OCI-LY3 (cell line): ENCODE results near the gene PLA2G15.

Experiments
- EZH2phosphoT487 ChIP-seq: fragments of 200-600 bp; shearing (Covaris generic); IDR thresholded peaks from 2 replicates; pipeline ENCODE4 v1.6.1; 2018; ENCODE audit warnings: antibody characterized with exemption, mixed run types, low read depth
- TF ChIP-seq, protein P1 (sequence below): fragments of 200-600, 300-600 bp; sonication (generic); IDR thresholded peaks from 2 replicates; pipeline ENCODE4 v1.5.1; 2014; ENCODE audit warnings: antibody characterized with exemption, low read length, low read depth

DNA sequence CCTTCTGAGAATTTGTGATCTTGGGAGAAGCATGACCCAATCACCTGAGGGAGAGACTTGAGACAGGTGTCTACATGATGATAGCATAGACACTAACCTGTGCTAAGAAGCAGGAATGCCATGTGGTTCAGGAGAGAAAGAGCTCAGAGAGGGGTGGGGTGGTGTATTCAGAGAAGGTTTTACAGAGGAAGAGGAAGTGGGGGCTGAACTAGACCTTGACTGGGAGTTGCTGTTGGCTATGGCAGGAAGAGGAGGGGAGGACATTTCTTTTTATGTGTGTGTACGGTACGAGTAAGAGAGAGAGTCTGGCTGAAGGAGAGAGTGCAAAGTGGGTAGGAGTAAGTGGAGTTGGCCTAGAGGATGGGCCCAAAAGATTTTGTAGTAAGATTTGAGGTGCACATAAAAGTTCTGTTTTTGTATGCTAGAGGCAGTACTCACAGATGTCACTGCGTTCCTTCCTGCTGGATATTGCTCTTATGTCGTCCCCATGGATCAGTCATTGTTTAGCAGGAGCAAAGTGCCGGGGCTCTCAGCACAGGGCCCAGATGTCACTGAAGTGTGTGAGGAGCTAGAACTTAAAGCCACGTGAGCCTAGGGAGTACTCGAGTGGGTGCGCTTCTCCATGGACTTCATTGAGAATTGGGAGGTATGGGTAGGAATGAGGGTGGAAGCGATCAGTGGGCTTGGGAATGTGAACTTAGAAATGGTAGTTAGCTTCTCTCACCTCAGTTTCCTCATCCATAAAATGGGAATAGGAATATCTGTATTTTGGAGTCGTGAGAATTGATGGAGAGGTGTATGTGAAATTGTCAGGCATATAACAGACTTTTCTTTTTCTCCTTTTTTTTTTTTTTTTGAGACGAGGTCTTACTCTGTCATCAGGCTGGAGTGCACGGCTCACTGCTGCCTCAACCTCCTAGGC, 41.2 kb downstream of the PLA2G15 start:
- TF ChIP-seq, protein P1, sequence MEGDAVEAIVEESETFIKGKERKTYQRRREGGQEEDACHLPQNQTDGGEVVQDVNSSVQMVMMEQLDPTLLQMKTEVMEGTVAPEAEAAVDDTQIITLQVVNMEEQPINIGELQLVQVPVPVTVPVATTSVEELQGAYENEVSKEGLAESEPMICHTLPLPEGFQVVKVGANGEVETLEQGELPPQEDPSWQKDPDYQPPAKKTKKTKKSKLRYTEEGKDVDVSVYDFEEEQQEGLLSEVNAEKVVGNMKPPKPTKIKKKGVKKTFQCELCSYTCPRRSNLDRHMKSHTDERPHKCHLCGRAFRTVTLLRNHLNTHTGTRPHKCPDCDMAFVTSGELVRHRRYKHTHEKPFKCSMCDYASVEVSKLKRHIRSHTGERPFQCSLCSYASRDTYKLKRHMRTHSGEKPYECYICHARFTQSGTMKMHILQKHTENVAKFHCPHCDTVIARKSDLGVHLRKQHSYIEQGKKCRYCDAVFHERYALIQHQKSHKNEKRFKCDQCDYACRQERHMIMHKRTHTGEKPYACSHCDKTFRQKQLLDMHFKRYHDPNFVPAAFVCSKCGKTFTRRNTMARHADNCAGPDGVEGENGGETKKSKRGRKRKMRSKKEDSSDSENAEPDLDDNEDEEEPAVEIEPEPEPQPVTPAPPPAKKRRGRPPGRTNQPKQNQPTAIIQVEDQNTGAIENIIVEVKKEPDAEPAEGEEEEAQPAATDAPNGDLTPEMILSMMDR, result no peak
- no peak for TF ChIP-seq EZH2phosphoT487
